Right lung (tissue), 5 donors: ENCODE data around the gene COL28A1. TPM values are rescaled to one million over a fixed set of nuclear protein-coding genes. Genes with fewer than 3 reads are reported as not detected.
"Not testable (repeated sequence)": the region's sequence is repeated elsewhere in the genome, so short reads cannot be mapped to it uniquely, and the experiment has no call there.

ENCODE experiments used
- DNase-seq, 2 donors: peaks; one replicate each; pipeline ENCODE4 v3.0.0-alpha.2; 2013
- polyA plus RNA-seq, 5 donors: library from polyadenylated mRNA; unstranded; fragments of 120-200 nt; gene quantifications; one replicate each; pipeline versions ENCODE4 v1.2.1 to v1.2.3, GENCODE V29; 2013; ENCODE audit warnings: inconsistent platforms in 1 of 5, low replicate concordance in 1 of 5; ENCODE audit not compliant: insufficient read length in 5 of 5, insufficient read depth in 1 of 5

Gene COL28A1
- polyA plus RNA-seq, 5 donors: 1.6 to 3.1 (median 2.2) TPM

DNA sequence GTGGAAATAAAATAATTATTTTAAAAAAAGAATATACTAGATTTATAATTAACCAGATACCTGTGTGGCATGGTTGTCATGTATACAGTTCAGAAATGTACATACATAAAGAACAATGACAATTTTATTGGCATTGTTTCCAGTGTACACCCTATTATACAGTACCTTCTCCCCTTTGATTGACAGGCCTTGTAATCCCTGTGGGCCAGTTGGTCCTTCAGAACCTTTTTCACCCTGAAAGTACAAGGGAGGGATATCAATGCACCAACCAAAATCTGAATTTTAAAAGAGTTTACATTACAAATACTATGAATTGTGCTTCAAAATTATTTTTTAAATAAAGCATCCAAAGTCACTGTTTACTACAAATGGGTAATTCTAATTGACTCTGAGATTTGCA, 61.2 kb downstream of the COL28A1 start:
- no peak for DNase-seq

GRCh38 chr7:7464991-7465765, 70.5 kb downstream of the COL28A1 start:
- not testable (repeated sequence) for DNase-seq

DNA sequence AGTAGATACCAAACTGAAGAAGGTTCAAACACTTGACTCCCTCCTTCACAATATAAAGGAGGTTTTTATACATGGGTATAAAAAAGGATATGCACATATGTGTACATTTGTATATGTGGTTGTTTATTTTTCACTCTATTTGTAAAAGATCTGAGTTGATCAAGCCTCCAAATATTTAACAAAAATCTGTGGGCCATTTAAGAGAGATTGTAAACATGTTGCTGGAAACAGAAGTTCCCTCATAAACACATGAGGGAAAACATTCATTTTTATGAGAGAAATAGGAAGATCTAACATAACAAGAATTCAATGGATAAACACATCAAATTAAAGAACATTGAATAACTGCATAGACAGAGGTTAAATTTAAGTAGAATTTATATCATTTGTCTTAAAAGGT, 81.7 kb downstream of the COL28A1 start:
- no peak for DNase-seq

DNA sequence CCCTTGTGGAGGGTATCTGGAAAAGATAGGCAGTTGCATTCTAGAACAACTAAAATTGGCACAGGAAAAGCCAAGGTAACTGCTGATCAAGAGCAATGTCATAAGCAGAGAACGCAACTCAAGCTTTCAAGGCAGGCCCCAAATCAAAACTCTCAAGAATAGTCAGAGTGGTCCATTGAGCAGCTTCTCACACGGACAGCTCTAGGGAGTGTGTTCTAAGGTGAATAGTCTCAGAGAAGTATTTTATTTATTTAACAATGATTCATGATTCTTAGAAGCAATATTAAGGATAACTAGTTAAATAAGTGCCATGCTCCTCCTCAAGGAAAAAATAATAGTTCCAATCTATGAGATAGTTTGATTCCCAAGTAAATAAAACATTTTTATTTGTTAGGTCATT, 83.0 kb downstream of the COL28A1 start:
- no peak for DNase-seq

DNA sequence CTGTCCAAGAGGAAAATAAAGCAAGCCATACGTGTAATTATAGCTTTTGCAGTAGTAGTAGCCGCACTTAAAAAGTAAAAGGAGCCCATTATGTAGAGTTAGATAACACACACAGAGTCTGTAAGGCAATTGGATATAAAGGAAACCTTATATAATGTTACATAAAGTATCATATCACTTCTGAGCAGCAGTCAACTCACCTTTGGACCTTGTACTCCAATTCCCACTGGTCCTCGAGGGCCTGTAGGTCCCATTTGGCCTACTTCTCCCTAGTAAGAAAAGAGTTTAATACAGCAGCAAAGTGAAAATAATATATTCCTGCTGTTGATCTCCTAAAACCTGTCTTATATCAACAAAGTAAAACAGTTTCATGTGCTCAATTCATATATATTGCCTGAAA, 83.6 kb downstream of the COL28A1 start:
- DNase-seq: no peak

DNA sequence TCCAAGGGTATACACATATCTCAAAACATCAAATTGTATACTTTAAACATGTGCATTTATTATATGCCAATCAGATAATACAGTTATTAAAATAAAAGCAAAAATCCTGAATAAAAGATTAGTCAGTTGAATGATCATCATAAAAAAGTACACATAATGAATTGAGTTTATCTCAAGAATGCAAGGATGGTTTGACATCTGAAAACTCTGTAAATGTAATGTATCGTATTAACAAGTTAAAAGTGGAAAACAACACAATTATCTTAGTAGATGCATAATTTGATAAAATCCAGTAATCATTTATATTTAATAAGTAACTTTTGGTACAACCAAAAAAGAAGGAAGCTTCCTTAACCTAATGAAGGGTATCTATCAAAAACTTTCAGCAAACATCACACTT, 86.6 kb downstream of the COL28A1 start:
- DNase-seq: no peak

DNA sequence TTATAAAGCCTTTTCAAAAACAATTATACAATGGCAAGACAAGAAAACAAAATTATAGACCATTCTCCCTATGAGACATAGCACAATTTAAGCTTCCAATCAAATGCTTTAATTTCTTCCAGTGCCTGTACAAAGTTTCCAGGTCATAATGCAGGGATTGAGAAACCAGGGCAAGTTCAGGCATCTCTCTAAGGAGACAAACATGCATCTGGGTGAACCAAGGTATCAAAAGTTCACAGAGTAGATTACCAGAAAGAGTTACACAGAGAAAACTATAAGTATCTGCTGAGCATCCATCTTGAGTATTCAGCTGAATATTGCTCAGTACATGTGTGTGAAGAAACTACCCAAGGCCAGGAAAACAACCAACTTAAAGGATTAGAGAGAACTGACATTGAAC, 89.1 kb downstream of the COL28A1 start:
- DNase-seq: no peak

- no peak for DNase-seq
Observed at GRCh38 chr7:7443806-7444350, 91.8 kb downstream of the COL28A1 start.

GRCh38 chr7:7439564-7439963, 96.1 kb downstream of the COL28A1 start:
- no peak for DNase-seq

DNA sequence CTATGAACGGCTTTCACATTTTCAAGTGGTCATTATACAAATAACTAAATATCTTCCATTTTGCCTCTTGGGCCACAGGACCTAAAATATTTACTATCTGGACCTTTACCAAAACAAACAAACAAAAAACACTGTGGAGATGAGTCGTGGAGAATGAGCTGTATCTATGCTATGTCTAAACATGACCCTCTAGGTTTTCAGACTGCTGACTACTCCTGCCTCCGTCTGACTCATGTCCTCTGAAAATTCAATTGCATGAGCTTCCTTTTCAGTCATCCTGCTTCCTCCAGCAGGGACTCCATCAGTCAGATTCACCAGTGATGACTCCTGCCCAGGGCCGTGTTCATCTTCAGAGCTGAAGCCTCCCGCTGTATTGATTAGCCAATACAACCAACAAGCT, 96.8 kb downstream of the COL28A1 start:
- no peak for DNase-seq

DNA sequence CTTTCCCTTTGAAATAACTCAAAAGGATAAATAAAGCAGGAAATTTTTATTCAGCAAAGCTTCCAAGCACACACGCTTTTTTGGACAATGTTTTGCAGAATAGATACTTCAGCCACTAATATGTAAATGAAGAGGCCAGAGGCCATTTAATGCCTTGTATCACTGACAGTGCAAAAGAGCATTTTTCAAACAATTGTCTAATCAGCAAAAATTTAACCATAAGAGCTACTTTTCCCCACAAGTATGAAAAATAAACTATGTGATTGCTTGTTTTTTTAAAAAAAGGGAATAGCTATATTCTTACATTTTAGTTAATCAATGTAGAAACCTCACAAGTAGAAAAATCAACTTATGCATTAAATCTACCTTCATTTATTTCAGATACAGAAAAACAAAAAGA, 99.7 kb downstream of the COL28A1 start:
- DNase-seq: no peak

DNA sequence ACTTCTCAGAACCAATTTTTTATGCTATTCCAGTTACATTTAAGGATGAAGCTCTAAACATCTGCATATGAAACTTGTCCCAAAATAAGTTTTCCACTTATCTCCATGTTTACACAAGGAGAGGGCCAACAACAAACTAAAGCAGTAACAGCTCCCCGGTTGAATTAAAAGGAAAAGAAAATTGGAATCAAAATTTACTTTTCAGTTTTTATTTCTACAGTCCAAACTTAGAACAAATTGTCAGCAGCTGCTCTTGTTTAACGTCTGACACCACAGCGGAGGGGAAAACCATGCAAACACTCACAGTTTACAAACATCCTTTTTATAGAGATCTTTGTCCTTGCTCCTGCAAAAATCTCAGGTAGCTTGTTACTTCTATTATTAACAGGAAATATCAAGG, 101.3 kb downstream of the COL28A1 start:
- no peak for DNase-seq

GRCh38 chr7:7433811-7434210, 101.9 kb downstream of the COL28A1 start:
- no peak for DNase-seq

DNA sequence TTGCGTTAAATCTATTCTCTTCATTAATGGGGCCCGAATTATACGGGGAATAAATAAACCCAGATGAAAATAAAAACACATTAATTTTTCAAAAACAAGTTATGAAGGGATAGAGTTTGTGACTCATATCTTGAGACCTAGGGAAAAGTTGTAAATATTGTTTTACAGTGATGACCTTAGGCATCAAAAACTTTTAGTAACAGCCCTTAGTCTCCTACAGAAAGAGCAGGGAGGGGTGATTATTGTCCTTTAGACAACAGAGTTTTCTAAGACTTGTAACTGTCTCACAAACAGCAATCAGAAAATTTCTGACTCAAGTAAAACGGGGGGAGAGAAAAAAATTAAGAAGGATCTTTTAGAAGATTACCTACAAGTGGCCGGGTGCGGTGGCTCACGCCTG, 102.7 kb downstream of the COL28A1 start:
- DNase-seq: no peak

GRCh38 chr7:7428806-7429205, 106.9 kb downstream of the COL28A1 start:
- DNase-seq: no peak

DNA sequence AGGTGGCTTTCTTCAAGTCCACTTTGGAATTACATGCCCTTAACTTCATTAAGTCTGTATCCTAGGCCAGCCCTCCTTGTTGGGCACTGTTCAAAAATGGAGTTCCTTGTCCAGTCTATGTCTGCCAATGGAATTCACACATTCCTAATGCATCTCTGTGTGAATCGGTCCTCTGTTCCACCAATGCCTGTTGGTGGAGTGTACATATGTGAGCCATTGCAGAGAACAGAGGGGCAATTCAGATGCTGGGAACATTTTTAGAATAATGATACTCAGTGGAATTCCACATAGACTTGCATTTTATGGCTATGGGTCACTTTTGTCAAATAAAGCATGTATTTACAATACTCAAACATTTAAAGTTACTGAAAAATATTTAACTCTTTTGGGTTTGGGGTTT, 108.3 kb downstream of the COL28A1 start:
- no peak for DNase-seq

- DNase-seq: no peak
Observed at GRCh38 chr7:7426676-7427075, 109.0 kb downstream of the COL28A1 start.

- no peak for DNase-seq
Observed at GRCh38 chr7:7425321-7425720, 110.4 kb downstream of the COL28A1 start.

DNA sequence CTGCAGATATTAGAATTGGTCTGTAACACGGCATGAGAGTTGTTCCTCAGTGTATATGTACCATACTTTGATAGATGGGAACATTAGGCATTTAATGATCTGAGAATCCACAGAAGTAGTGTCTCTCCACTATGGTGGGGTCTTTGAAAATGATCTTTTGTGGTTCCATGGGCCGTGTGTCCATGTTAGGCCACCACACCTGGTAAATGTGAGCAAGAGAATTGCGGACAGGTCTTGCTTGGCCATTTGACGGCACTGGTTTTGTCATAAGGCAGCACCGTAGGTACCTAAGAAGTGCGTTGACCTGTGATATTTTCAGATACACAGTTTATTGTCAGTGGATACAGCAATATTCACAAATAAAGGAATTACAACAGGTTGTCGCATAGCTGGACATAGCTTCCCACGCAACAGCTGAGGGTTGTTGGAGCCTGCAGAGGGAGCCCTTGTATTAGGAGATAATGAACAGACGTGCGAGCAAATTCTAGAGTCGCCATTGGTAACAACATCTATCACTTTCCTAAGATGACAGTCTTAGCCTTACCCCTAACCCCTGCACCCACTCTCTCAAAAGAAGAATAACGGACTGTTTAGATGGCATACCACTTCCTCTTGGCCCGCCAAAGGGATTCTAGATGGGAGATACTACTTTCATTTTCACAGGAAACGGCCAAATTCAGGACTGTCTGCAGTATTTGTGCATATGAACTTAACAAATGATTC, 111.4 kb downstream of the COL28A1 start:
- DNase-seq: peak; percentile 46 to 57

DNA sequence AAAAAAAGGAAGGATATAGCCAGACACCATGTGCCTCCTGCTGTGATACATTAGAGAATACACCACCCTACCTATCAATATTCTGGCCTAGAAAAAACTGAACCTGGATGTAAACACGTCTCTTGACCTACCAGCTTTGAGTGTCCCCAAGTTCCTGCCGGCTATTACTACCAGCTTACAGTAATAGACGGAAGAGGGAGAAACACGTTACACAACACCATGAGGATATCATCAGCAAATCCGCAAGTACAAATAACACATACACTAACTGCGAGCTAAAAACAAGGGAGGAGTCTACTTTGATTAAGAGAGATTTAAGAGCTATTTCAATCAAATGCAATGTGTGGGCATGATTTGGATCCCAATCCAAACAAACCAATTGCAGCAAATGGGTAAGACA, 113.0 kb downstream of the COL28A1 start:
- DNase-seq: no peak

- DNase-seq: peak in 1 of 2 donors; percentile 14
Observed at GRCh38 chr7:7421826-7422225, 113.8 kb downstream of the COL28A1 start.

DNA sequence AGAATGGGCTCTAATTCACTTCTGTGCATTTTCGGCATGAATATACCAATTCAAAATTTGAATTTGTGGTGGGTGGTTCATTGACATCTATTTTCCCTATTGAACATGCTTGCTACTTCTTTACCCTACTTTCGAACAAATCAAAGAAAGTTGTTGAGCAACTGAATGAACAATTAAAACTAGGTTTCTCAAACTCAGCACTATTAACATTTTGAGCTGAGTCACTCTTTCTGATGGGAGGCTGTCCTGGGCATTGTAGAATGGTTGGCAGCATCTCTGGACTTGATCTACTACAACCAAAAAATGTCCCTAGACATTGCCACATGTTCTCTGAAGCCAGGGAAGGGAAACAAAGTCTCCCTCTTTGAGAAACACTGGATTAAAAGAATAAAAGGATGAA, 116.7 kb downstream of the COL28A1 start:
- no peak for DNase-seq

GRCh38 chr7:7417851-7418250, 117.8 kb downstream of the COL28A1 start:
- DNase-seq: no peak
